Body of pancreas (tissue), 4 donors: ENCODE measurements around the gene PGM2.

Experiments
- CTCF ChIP-seq, 7 experiments: fragments of 450-650 bp in 4 of 7; fragments of 200-600 bp in 3 of 7; sonication (generic) in 3 of 7; IDR thresholded peaks; one replicate each; pipeline ENCODE4 v1.5.1; 2016 to 2019; ENCODE audit warnings: antibody characterized with exemption in 7 of 7
- POLR2A ChIP-seq, 3 donors: fragments of 450-650 bp; IDR thresholded peaks; one replicate each; pipeline ENCODE4 v1.6.1; 2016; ENCODE audit warnings: antibody characterized with exemption in 3 of 3, mild to moderate bottlenecking in 2 of 3

GRCh38 chr4:37797923-37798322 is 28.6 kb upstream of the PGM2 start:
- TF ChIP-seq CTCF (IDR thresholded peaks at IDR 0.05) (no peak), POLR2A (IDR thresholded peaks at IDR 0.05) (no peak)
